ENCODE results near the gene TNFSF13.

The TNFSF13 gene

GRCh38 chr17:7559320-7560171 is 996 bp downstream of the TNFSF13 start:
- DNase-seq (ENCODE audit: extremely low read depth, insufficient read length): no peak
- H3K36me3 ChIP-seq (ENCODE audit: control insufficient read depth, insufficient read depth, low read length): peaks cover 4% of the 10 kb centered on the region
- H3K4me3 ChIP-seq (replicated peaks; ENCODE audit: low read depth, low read length): no peak overlapping the region
- TF ChIP-seq CTCF (IDR thresholded peaks at IDR 0.05; ENCODE audit: insufficient read depth, low read length, poor library complexity, severe bottlenecking): no peak
- no peaks in the 10 kb centered on the region for H3K27me3 ChIP-seq (replicated peaks; ENCODE audit: control insufficient read depth, insufficient read depth, low read length)

- Histone ChIP-seq H3K4me3 (replicated peaks; ENCODE audit: low read depth, low read length) (peak overlapping the region; percentile 37), H3K36me3 (ENCODE audit: control insufficient read depth, insufficient read depth, low read length) (peaks cover 12% of the 10 kb centered on the region), H3K27me3 (replicated peaks; ENCODE audit: control insufficient read depth, insufficient read depth, low read length) (no peaks in the 10 kb centered on the region)
- peak; percentile 84 for TF ChIP-seq CTCF (IDR thresholded peaks at IDR 0.05; ENCODE audit: insufficient read depth, low read length, poor library complexity, severe bottlenecking)
- DNase-seq (ENCODE audit: extremely low read depth, insufficient read length): peak; percentile 58
Observed at GRCh38 chr17:7560172-7561027, 1.9 kb downstream of the TNFSF13 start.

GRCh38 chr17:7561028-7561575 is 2.6 kb downstream of the TNFSF13 start:
- Histone ChIP-seq H3K36me3 (ENCODE audit: control insufficient read depth, insufficient read depth, low read length) (peaks cover 14% of the 10 kb centered on the region), H3K4me3 (replicated peaks; ENCODE audit: low read depth, low read length) (peak overlapping the region; percentile 86), H3K27me3 (replicated peaks; ENCODE audit: control insufficient read depth, insufficient read depth, low read length) (no peaks in the 10 kb centered on the region)
- peak; percentile 92 for TF ChIP-seq CTCF (IDR thresholded peaks at IDR 0.05; ENCODE audit: insufficient read depth, low read length, poor library complexity, severe bottlenecking)
- peak; percentile 87 for DNase-seq (ENCODE audit: extremely low read depth, insufficient read length)

GRCh38 chr17:7561589-7562207 is 3.1 kb downstream of the TNFSF13 start, which contains the start of gene SENP3:
Gene SENP3 (plus strand): TSS chr17:7561919. CDS start chr17:7563077, 1,158 bp downstream.
- DNase-seq (ENCODE audit: extremely low read depth, insufficient read length): peak; percentile 93
- peaks cover 14% of the 10 kb centered on the region for H3K36me3 ChIP-seq (ENCODE audit: control insufficient read depth, insufficient read depth, low read length)
- no peaks in the 10 kb centered on the region for H3K27me3 ChIP-seq (replicated peaks; ENCODE audit: control insufficient read depth, insufficient read depth, low read length)
- TF ChIP-seq CTCF (IDR thresholded peaks at IDR 0.05; ENCODE audit: insufficient read depth, low read length, poor library complexity, severe bottlenecking): no peak
- peak within 1 kb of the TSS; percentile 86 for H3K4me3 ChIP-seq (replicated peaks; ENCODE audit: low read depth, low read length)

DNA sequence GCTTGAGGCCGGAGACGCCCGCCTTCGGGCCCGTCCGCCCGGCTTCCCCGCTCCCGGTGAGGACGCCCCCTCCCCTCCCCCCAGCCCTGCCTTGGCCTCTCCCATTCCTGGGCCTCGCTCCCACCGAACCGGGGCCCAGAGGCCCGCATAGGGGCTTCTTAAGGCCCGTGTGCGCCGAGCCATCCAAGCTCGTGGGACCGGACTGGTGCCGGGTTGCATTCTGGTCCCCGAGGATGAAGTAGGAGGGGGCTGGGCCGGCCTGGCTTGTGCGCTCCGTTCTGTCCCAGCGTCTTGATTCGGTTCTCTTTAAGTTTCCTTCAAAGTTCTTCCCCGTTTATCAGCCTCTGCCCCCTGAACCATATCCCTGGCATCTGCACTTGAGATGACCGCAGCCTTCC is 3.7 kb downstream of the TNFSF13 start:
- DNase-seq (ENCODE audit: extremely low read depth, insufficient read length): no peak
- no peak for TF ChIP-seq CTCF (IDR thresholded peaks at IDR 0.05; ENCODE audit: insufficient read depth, low read length, poor library complexity, severe bottlenecking)
- Histone ChIP-seq H3K4me3 (replicated peaks; ENCODE audit: low read depth, low read length) (peak overlapping the region; percentile 86), H3K36me3 (ENCODE audit: control insufficient read depth, insufficient read depth, low read length) (peaks cover 16% of the 10 kb centered on the region), H3K27me3 (replicated peaks; ENCODE audit: control insufficient read depth, insufficient read depth, low read length) (no peaks in the 10 kb centered on the region)

All from GM06990 (cell line).